Glomerular visceral epithelial cell (primary cell): ENCODE data around the gene RPS28.
"Not testable (repeated sequence)": the region's sequence is repeated elsewhere in the genome, so short reads cannot be mapped to it uniquely, and the experiment has no call there.

Experiments used
- DNase-seq: peaks from one replicate; pipeline ENCODE4 v3.0.0-alpha.2; 2016; ENCODE audit errors: extremely low spot score

RPS28 gene

DNA sequence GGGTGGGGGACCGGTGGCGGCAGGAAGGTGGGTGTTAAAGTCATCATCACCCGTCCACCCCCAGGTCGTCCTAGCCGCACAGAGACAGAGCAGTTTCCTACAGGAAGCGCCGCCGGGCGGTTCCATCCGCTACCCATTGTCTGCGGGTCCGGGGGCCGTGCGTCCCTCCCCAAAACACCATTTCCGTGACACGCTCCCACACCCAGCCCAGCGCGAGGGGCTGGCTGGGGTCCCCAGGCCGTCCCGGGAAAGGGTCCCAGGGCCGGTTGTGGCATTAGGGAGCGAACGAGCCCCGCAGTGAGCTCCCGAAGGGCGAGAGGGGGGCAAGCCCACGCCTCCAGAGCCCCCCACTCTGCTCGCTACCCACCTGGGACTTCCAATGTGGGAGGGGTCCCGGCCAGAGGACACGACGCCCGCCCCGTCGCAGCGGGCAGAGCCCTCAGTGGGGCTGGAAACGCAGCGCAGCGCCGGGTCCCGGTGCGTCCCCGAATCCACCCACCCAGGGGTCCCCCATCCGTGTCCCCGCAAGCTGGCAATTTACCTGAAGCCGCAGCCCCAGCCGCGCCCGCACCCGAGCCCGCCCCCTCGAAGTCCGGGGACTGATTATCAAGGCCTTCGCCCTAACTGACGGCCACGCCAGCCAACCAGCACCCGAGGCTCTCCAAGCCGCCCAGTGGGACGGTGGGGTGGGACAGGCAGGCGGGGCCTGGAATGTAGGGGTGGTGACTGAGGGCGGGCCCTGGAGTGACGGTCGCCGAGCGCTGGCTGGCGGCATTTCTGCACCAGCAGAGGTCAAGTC lies 21.6 kb downstream of the RPS28 start, which contains the start of gene KANK3:
KANK3 (minus strand) TSS at position 579 of the 799 bp plus-strand sequence. CDS start 5,434 bp downstream, outside the sequence.
- peak; percentile 89 for DNase-seq

DNA sequence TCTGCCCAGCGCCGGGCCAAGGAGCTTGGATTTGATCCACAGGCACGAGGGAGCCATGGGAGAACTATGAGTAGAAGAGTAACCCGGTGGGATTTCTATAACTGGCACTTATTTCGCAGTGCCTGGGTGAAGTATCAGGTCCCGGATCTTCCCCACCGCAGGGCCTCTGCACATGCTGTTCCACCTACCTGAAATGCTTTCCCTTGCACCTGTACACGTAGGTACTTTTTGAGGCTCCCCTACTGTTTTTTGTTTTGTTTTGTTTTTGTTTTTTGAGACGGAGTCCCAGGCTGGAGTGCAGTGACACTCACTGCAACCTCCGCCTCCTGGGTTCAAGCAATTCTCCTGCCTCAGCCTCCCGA lies 22.2 kb downstream of the RPS28 start:
- DNase-seq, result no peak

DNA sequence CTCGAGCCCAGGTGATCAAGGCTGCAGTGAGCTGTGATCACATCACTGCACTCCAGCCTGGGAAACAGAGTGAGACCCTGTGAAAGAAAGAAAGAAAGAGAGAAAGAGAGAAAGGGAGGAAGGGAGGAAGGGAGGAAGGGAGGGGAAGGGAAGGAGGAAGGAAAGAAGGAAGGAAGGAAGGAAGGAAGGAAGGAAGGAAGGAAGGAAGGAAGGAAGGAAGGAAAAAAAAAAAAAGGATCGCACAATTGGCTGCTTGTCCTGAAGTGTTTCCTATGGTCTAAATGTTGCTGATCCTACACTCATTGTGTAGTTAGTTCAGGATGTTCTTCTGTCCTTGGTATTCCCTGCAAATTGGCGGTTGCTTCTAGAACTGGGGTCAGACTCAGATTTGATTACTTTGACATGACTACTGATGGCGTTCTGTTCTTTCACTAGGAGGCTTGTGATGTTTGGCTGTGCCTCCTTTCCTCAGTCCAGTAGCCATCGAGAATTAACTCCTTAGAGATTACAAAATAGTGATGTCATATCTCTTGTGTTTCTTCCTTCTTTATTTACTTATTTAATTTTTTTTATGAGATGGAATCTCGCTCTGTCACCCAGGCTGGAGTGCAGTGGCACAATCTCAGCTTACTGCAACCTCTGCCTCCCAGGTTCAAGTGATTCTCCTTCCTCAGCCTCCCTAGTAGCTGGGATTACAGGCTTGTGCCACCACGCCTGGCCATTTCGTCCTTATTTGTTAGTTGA lies 28.5 kb downstream of the RPS28 start:
- not testable (repeated sequence) for DNase-seq

DNA sequence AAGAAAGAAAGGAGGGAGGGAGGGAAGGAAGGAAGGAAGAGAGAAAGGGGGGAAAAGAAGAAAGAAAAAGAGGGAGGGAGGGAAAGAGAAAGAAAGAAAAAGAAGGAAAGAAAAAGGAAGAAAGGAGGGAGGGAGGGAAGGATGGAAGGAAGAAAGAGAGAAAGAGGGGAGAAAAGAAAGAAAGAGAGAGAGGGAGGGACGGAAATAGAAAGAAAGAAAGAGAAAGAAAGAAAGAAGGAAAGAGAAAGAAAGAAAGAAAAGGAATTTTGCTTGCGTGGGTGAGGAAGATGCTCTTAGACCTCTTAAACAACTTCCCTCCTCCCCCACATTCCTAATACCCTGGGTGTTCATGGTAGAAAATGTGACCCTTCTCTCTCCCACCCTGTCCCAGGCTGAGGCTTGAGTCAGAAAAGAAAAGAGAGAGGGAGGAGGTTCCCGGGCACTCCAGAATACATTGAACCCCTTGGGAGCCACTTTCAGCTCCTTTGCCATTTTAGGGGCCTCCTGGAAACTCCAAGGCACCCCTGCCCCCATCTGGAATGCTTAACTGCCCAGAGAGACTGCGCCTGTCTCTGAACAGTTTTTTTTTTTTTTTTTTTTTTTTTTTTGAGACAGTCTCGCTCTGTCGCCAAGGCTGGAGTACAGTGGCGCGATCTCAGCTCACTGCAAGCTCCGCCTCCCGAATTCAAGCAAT lies 31.0 kb downstream of the RPS28 start:
- no peak for DNase-seq

DNA sequence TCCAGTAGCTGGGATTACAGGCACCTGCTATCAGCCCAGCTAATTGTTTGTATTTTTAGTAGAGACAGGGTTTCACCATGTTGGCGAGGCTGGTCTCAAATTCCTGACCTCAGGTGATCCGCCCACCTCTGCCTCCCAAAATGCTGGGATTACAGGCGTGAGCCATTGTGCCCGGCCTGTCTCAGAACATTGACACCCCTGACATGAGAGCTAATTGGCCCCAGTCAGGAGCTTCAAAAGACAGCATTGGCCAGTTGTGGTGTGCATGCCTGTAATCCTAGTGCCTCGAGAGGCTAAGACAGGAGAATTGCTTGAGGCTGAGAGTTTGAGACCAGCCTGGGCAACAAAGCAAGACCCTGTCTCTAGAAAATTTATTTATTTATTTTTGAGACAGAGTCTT lies 31.5 kb downstream of the RPS28 start:
- not testable (repeated sequence) for DNase-seq

DNA sequence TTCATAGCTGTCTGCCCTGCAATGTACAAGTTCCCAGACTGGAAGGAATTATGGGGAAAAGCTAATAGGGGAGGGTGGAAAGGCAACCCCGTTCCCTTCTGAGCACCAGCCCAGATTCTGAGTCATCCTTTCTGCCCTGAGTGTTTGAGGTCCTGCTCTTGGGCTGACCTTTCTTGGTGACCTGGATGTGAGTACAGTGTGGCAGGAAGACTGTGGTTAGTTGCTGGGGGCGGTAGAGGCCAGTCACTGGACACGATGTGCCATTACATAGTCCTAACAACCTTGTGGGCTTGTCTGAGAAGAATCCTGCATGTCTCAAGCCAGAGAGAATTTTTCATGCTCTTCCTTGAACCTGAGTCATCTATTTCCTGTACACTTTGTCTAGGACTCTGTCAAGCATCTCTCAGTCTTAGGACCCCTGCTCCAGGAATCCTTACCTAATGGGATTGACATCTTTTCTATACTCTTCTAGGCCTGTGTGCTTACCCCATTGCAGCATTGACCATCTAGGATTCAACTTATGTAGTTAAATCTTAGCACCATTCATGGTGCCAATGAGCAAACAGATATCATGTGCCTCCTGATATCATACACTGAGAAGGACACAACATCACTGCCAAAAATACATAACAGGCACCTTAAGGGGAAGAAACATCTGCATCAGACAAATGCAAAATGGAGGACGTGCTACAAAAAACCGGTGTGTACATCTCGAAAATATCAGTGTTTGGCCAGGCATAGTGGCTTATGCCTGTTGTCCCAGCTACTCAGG lies 34.5 kb downstream of the RPS28 start:
- peak; percentile 99 for DNase-seq

DNA sequence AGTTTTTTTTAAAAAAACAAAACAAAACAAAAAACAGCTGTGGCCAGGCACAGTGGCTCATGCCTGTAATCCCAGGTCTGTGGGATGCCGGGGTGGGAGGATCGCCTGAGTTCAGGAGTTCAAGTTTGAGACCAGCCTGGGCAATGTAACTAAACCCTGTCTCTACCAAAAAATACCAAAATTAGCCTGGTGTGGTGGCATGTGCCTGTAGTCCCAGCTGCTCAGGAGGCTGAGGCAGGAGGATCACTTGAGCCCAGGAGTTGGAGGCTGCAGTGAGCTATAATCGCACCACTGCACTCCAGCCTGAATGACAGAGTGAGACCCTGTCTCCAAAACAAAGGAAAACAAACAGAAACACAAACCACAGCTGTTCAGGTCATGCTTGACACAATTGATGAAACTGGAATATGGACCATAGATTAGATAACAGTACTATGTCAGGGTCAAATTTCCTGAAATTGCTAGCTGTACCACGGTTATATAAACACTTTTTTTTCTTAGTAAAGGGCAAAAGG lies 35.8 kb downstream of the RPS28 start:
- no peak for DNase-seq

DNA sequence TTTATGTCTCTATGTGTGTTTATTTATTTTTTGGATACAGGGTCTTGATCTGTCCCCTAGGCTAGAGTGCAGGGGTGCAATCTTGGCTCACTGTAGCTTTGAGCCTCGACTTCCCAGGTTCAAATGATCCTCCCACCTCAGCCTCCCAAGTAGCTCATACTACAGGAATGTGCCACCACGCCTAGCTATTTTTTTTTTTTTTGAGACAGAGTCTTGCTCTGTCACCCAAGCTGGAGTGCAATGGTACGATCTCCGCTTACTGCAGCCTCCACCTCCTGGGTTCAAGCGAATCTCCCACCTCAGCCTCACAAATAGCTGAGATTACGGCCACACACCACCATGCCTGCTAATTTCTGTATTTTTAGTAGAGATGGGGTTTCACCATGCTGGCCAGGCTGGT lies 37.7 kb downstream of the RPS28 start:
- no peak for DNase-seq

DNA sequence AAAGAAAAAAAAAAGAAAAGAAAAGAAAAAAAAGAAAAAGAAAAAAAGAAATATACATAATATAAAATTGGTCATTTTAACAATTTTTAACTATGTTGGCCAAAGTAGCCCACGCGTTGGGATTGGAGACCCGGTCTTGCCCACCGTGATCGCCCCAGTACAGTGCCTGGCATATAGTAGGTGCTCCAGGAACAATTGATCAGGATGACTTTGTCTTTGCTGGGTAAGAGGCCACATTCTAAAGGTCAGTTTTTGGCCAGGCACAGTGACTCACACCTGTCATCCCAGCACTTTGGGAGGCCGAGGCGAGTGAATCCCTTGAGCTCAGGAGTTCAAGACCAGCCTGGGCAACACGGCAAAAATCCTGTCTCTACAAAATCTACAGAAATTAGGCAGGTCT lies 38.9 kb downstream of the RPS28 start:
- DNase-seq, result no peak

DNA sequence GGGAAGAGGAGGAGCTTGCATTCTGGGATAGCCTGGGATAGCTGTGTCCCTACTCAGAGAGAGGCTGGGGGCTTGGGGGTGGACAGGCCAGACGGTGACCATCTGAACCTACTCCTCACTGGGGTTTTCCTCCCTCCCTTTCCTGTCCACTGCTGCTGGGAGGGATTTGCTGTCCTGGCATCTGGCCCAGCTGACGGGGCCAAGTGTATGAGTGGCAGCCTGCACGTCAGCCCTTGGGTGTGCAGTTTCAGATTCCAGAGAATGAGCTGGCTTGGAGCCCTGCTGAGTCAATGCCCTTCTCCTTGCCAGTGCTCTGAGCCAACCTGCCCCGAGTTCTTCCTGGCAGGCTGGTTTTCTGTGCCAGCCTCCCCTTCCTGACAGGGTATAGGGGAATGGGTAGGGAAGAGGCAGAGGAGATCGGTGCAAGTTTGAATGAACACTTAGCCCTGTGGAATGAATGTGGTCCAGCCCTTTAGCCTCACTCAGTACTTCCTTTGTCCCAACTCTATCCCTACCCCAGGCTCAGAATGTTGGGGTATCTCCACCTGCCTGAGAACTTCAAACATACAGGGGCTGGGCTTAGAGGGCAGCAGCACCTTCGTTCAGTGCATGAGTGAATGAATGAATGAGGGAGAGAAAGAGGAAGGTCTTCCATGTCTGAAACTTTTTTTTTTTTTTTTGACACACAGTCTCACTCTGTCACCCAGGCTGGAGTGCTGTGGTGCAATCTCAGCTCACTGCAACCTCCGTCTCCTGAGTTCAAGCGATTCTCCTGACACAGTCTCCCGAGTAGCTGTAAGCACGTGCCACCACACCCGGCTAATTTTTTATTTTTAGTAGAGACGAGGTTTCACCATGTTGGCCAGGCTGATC lies 40.9 kb downstream of the RPS28 start:
- DNase-seq, result peak; percentile 99

DNA sequence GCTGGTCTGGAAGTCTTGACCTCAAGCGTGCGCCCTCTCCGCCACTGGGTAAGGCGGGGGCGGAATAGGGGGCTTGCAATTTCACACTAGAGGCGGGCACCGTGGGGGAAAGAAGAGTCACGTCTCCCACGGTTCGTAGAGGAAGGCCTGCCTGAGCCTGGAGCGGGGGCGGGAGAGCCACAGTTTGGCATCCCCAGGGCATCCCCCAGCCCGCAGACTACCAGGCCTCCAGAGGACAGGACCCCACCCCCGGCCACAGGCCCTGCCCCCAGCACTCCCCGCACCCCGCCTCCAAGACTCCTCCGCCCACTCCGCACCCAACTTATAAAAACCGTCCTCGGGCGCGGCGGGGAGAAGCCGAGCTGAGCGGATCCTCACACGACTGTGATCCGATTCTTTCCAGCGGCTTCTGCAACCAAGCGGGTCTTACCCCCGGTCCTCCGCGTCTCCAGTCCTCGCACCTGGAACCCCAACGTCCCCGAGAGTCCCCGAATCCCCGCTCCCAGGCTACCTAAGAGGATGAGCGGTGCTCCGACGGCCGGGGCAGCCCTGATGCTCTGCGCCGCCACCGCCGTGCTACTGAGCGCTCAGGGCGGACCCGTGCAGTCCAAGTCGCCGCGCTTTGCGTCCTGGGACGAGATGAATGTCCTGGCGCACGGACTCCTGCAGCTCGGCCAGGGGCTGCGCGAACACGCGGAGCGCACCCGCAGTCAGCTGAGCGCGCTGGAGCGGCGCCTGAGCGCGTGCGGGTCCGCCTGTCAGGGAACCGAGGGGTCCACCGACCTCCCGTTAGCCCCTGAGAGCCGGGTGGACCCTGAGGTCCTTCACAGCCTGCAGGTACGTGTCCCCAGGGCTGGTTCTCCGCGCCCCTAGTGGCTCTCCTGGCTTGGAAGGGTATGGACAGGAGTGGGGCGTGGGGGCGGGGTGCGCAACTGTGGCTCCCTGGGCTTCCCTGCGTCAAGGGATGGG lies 42.8 kb downstream of the RPS28 start, which contains the start of gene ANGPTL4:
ANGPTL4 (plus strand) TSS at position 353 of the 969 bp plus-strand sequence; CDS start at position 520, 167 bp downstream.
- peak; percentile 44 for DNase-seq

DNA sequence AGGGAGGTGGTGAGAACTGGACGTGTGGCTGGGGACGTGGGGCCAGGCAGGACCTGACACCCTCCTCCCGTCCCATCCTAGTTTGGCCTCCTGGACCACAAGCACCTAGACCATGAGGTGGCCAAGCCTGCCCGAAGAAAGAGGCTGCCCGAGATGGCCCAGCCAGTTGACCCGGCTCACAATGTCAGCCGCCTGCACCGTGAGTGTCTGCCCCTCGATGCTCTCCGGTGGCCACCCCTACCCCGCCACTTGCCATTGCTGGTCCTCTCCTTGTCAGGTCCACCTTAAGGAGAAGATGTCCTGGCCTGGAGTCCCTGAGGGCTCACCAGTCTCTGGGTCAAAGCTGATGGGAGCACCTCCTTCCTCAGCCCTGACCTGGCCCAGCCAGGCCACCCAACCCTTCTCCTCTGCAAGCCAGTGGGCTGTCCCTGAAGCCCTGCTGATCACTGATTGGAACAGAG lies 44.9 kb downstream of the RPS28 start:
- no peak for DNase-seq

DNA sequence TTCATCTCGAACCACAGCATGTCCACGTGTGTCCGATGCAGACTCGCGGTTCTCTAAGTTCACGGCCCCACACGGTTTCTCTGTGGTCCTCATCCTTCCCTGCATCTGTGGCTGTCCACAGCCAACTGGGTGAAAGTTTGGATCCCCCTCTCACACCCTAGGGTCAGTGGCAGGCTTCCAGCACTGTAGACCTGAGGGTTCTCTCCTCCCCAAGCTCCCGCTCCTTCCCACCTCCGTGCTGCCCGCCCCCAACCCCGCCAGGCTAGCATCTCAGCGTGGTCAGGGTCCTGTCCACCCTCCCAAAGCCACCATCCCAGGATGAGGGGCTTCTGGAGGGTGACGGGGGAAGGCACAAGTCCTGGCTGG lies 45.6 kb downstream of the RPS28 start:
- no peak for DNase-seq

DNA sequence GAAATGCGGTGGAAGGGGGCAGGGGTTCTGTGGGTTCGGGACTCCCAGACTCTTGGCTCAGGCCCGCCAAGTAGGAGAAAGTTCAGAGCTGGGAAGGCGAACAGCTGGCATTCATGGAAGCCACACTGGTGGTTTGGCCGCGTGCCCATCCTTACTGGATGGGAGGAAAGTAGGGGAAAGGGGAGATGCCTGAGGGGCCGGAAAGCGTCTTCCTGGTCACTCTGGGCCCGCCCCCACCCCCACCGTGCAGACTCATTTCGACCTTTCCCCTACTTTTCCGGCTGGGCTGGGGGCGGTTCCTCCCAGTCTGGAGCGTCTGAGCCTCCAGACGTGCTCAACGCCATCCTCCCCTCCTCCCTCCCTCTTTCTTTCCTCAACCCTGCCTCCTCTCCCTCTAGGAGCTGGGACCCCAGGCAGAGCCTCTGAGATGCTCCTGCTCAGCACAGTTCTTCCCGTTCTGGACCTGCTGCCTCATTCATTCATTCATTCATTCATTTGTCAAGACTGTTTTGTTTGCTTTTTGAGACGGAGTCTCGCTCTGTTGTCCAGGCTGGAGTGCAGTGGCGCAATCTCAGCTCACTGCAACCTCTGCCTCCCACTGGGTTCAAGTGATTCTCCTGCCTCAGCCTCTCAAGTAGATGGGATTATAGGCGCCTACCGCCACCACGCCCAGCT lies 46.2 kb downstream of the RPS28 start:
- peak; percentile 97 for DNase-seq

DNA sequence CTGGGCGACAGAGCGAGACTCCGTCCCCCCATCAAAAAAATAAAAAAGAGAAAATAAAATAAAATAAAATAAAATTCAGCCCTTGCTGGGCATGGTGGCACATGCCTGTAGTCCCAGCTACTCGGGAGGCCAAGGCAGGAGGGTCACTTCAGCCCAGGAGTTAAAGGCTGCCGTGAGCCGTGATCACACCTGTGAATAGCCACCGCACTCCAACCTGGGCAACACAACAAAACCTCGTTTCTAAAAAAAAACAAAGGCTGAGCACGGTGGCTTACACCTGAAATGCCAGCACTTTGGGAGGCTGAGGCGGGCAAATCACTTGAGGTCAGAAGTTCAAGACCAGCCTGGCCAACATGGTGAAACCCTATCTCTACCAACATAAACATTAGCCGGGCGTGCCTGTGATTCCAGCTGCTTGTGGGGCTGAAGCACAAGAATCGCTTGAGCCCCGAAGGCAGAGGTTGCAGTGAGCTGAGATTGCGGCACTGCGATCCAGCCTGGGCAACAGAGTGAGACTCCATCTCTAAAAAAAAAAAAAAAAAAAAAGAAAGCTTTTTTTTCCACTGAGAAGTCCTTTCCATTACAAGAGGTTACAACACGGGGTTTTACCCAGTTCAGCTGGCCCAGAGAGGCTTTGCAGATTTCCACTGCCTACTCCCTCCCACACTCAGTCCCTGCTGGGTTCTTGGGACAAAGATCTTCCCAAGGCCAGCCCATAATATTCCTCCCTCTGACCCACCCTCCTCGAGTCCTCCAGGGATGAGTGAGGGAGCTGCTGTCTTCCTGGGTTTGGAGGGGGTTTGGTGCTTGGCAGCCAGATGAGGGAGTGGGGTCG lies 49.1 kb downstream of the RPS28 start:
- no peak for DNase-seq

DNA sequence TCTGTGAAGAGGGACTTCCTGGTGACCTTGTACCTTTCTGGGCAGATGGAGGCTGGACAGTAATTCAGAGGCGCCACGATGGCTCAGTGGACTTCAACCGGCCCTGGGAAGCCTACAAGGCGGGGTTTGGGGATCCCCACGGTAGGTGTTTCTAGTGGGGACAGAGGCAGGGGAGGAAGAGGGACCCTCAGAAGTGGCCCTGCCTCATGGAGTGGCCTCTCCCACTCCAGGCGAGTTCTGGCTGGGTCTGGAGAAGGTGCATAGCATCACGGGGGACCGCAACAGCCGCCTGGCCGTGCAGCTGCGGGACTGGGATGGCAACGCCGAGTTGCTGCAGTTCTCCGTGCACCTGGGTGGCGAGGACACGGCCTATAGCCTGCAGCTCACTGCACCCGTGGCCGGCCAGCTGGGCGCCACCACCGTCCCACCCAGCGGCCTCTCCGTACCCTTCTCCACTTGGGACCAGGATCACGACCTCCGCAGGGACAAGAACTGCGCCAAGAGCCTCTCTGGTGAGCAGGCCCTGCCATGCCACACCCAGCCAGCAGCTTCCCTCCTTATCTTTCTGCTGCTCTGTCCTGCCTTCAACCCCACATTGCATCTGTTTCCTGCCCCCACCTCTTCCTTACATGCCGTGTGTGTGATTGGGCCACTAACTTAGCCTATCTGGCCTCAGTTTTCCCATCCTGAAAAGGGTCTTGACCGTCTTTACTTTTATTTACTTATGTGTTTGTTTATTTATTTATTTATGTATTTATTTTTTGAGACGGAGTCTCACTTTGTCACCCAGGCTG lies 49.9 kb downstream of the RPS28 start:
- DNase-seq, result no peak
